Esophagus squamous epithelium (tissue), 5 donors: Measurements from ENCODE around the gene MTM1. TPM values are rescaled to one million over a fixed set of nuclear protein-coding genes. Genes with fewer than 3 reads are reported as not detected.

ENCODE experiments used
- DNase-seq: peaks from one replicate; lab custom pipeline; 2025; lab: John Stamatoyannopoulos, UW
- H3K27ac ChIP-seq, 4 donors: fragments of 200-600 bp; sonication (generic); one replicate each; pipeline ENCODE4 v1.5.1; 2016 to 2019; ENCODE audit warnings: mild to moderate bottlenecking in 1 of 4
- H3K27me3 ChIP-seq, 4 donors: fragments of 200-600 bp; sonication (generic); 1 replicate in 3 of 4; 2 replicates in 1 of 4; pipeline versions ENCODE4 v1.5.1 to v1.6.0; 2017 to 2021; ENCODE audit warnings: antibody characterized with exemption in 1 of 4
- H3K36me3 ChIP-seq, 3 donors: fragments of 200-600 bp; sonication (generic); one replicate each; pipeline ENCODE4 v1.5.1; 2016 to 2019
- H3K4me1 ChIP-seq, 3 donors: fragments of 200-600 bp; sonication (generic); one replicate each; pipeline ENCODE4 v1.5.1; 2017 to 2019
- H3K4me3 ChIP-seq, 4 donors: fragments of 200-600 bp; sonication (generic); 1 replicate in 3 of 4; 2 replicates in 1 of 4; pipeline ENCODE4 v1.5.1; 2016 to 2019; ENCODE audit warnings: mild to moderate bottlenecking in 2 of 4, moderate library complexity in 1 of 4
- H3K9me3 ChIP-seq, 3 donors: fragments of 200-600 bp; sonication (generic); one replicate each; pipeline ENCODE4 v1.5.1; 2016 to 2019
- POLR2A ChIP-seq, 4 donors: fragments of 450-650 bp; IDR thresholded peaks; one replicate each; pipeline ENCODE4 v1.6.1; 2017; ENCODE audit warnings: antibody characterized with exemption in 4 of 4, mild to moderate bottlenecking in 4 of 4, moderate library complexity in 3 of 4
- WGBS, 2 donors: methylation state at CpG; one replicate each; pipeline ENCODE4 v1.1.5; 2018; 5-methylcytosine and 5-hydroxymethylcytosine counted together
- intact Hi-C: fragments of 100-400 bp; cut with DNase I; formaldehyde crosslinking; loops from one replicate; pipeline ENCODE4 v1.15.0; 2022
- total RNA-seq, 4 donors: library from RNA; depleted of rRNA; stranded (reverse); fragments of >200 nt; gene quantifications; one replicate each; pipeline ENCODE4 v1.1.0, GENCODE V29; 2016
- TF ChIP-seq, protein P1 (sequence below), 6 experiments: fragments of 450-650 bp in 4 of 6; fragments of 200-600 bp in 2 of 6; sonication (generic) in 2 of 6; IDR thresholded peaks; one replicate each; pipeline ENCODE4 v1.5.1; 2016 to 2019; ENCODE audit warnings: antibody characterized with exemption in 6 of 6, mild to moderate bottlenecking in 4 of 6, moderate library complexity in 4 of 6
- donor health status: DM: yes; HTN: yes; CAD: no.

The MTM1 gene
- total RNA-seq, 4 donors from 2014 or later: 9.1 to 13.7 (median 11.4) TPM

DNA sequence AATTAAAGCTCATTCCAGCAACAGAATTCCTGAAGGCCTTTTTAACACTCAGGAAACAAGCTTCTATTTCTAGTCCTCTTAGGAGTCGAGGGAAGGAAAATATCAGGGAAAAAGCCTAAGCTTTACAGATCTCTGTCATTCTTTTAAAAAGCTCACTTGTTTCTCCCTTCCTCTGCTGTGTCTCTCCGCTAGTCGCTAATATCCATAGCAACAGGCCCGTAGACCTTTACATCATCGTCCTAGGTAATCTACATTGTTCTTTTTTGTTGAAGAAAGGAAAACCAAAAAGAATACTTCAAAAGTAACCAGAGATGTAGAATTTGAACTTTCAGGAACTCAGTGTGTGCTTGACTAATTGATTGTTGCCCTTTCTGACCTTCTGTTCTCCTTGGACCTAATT is 78.9 kb downstream of the MTM1 start:
- no peaks in the 10 kb centered on the region for H3K9me3 ChIP-seq
- H3K27me3 ChIP-seq: no peaks in the 10 kb centered on the region
- H3K4me3 ChIP-seq: no peak overlapping the region
- DNase-seq: no peak
- TF ChIP-seq, protein P1, sequence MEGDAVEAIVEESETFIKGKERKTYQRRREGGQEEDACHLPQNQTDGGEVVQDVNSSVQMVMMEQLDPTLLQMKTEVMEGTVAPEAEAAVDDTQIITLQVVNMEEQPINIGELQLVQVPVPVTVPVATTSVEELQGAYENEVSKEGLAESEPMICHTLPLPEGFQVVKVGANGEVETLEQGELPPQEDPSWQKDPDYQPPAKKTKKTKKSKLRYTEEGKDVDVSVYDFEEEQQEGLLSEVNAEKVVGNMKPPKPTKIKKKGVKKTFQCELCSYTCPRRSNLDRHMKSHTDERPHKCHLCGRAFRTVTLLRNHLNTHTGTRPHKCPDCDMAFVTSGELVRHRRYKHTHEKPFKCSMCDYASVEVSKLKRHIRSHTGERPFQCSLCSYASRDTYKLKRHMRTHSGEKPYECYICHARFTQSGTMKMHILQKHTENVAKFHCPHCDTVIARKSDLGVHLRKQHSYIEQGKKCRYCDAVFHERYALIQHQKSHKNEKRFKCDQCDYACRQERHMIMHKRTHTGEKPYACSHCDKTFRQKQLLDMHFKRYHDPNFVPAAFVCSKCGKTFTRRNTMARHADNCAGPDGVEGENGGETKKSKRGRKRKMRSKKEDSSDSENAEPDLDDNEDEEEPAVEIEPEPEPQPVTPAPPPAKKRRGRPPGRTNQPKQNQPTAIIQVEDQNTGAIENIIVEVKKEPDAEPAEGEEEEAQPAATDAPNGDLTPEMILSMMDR (IDR thresholded peaks at IDR 0.05): no peak
- TF ChIP-seq POLR2A (IDR thresholded peaks at IDR 0.05): no peak
- H3K36me3 ChIP-seq: peaks cover 0 to 54% (median 0%) of the 10 kb centered on the region in 3 donors
- H3K4me1 ChIP-seq: peaks cover 0 to 15% (median 0%) of the 10 kb centered on the region in 3 donors
- intact Hi-C loops: no loop called here
- no peak overlapping the region for H3K27ac ChIP-seq
- WGBS, 2 donors: 87 to 90% methylated on average over 5 of the region's 5 CpGs

DNA sequence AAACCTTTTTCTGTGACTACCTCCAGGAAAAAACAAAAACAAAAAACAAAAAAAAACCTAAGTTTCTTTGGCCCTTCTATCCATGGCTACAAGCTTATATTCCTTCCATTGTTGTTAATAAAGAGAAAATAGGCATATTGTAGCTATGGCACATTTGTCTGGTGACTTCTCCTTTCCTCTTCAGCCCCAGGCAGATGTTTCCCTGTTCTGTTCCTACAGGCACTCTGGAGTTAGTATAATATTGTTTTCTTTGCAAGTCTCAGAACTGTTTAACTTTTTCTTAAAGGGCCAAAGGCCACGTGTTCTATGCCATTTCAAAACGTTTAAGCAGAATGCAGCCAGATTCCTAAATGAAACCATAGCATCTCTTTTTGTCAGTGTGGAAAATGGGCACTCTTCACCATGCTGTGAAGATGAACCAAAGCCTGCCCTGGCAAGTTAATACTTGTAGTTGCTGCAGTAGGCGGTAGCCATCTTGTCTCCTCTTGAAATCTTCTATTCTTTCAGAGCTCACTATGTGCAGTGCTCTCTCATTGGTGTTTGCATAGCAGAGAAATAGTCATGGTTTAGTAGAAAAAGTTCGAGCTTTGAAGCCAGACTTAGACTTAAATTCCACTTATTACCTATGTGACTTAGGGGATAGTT is 80.0 kb downstream of the MTM1 start:
- H3K4me1 ChIP-seq: peaks cover 0 to 15% (median 0%) of the 10 kb centered on the region in 3 donors
- DNase-seq: no peak
- intact Hi-C loops: no loop called here
- H3K27me3 ChIP-seq: no peaks in the 10 kb centered on the region
- TF ChIP-seq, protein P1 (IDR thresholded peaks at IDR 0.05): no peak
- TF ChIP-seq POLR2A (IDR thresholded peaks at IDR 0.05): no peak
- no peaks in the 10 kb centered on the region for H3K9me3 ChIP-seq
- H3K27ac ChIP-seq: peak overlapping the region in 1 of 4 donors; percentile 25
- H3K4me3 ChIP-seq: no peak overlapping the region
- H3K36me3 ChIP-seq: peaks cover 0 to 47% (median 0%) of the 10 kb centered on the region in 3 donors
- 40 to 56% methylated on average over 1 to 4 of the region's 4 CpGs for WGBS, 2 donors

DNA sequence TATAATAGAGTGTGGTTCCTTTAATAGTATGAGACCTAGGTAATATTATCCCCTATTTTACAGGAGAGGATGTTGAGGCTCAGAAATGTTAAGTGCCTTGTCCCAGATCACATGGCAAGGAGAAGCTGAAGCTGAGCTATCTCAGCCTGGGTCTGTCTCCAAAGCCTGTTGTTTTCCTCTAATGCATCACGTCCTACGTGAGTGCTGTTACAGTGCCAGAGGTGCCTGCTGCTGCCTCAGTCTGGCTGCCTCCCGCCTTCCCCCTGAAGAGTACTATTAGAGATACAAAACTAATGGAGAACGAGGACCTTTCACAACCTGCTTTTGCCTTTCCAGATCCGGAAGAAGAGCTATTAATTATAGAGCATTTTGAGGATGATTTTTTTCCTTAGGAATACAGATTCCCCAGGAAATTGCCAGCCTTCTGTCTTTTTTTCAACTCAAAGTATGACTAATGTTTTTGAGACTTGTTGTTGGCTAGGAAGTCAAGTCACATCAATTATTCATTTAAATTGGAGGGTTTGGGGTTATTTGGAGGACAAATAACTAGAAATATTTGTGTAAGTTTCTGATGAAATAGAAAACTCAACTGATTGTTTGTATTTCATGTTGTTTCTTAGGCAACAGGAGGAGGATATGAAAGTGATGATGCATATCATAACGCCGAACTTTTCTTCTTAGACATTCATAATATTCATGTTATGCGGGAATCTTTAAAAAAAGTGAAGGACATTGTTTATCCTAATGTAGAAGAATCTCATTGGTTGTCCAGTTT is 80.9 kb downstream of the MTM1 start:
- H3K27me3 ChIP-seq: no peaks in the 10 kb centered on the region
- peak overlapping the region in 1 of 4 donors; percentile 25 for H3K27ac ChIP-seq
- DNase-seq: no peak
- peaks cover 0 to 15% (median 0%) of the 10 kb centered on the region in 3 donors for H3K4me1 ChIP-seq
- intact Hi-C loops: no loop called here
- H3K9me3 ChIP-seq: no peaks in the 10 kb centered on the region
- WGBS, 2 donors: 37 to 46% methylated on average over 5 to 8 of the region's 8 CpGs
- H3K36me3 ChIP-seq: peaks cover 0 to 46% (median 0%) of the 10 kb centered on the region in 3 donors
- no peak overlapping the region for H3K4me3 ChIP-seq
- no peak for TF ChIP-seq POLR2A (IDR thresholded peaks at IDR 0.05)
- TF ChIP-seq, protein P1 (IDR thresholded peaks at IDR 0.05): no peak

DNA sequence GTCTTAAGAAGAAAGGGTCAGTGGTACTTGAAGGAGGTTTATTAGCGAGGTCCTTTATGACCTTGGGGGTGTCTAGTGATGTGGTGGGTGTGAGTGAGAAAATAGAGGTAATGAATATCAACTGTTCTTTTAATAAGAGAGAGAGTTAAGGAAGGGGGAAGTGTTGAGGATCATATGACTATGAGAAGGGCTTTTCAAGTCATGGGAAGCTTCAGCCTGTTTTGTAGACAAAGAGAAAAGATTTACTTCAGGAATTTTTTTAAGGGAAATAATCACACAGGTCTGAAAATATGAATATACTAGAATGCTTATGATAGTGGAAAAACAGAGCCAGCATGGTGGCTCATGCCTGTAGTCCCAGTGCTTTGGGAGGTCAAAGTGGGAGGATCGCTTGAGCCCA is 83.5 kb downstream of the MTM1 start:
- H3K27me3 ChIP-seq: no peaks in the 10 kb centered on the region
- H3K4me3 ChIP-seq: no peak overlapping the region
- peaks cover 0 to 15% (median 0%) of the 10 kb centered on the region in 3 donors for H3K4me1 ChIP-seq
- H3K27ac ChIP-seq: no peak overlapping the region
- intact Hi-C loops: no loop called here
- no peaks in the 10 kb centered on the region for H3K9me3 ChIP-seq
- no peak for DNase-seq
- H3K36me3 ChIP-seq: peaks cover 0 to 27% (median 0%) of the 10 kb centered on the region in 3 donors
- WGBS, 2 donors: 67 to 88% methylated on average over 2 of the region's 2 CpGs
- no peak for TF ChIP-seq POLR2A (IDR thresholded peaks at IDR 0.05)

DNA sequence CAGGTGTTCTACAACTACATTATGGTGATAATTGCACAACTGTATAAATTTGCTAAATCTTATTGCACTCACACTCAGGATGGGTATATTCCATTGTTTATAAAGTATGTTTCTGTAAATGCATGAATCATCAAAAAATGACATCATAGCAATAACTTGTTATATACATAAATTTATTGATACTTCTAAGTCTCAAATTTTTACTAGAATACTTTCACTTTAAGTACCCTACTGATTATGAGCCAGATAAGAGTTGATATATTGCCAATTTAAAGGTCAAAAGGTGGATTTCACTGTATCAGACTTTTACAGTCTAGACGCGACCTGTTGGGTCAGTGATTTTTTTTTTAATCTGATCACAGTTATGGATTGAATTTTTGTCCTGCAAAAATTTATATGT is 87.4 kb downstream of the MTM1 start:
- intact Hi-C loops: no loop called here
- peaks cover 0 to 42% (median 2%) of the 10 kb centered on the region in 3 donors for H3K36me3 ChIP-seq
- DNase-seq: no peak
- no peak for TF ChIP-seq POLR2A (IDR thresholded peaks at IDR 0.05)
- TF ChIP-seq, protein P1 (IDR thresholded peaks at IDR 0.05): no peak
- H3K4me1 ChIP-seq: no peaks in the 10 kb centered on the region
- no peaks in the 10 kb centered on the region for H3K9me3 ChIP-seq
- H3K27me3 ChIP-seq: no peaks in the 10 kb centered on the region
- H3K27ac ChIP-seq: no peak overlapping the region
- WGBS, 2 donors: 62 to 75% methylated on average over 2 of the region's 2 CpGs
- no peak overlapping the region for H3K4me3 ChIP-seq
